A549 (cell line): Measurements from ENCODE around the gene SLITRK6.

Source experiments
- ATOH8 ChIP-seq: fragments of 250-450 bp; sonication (Bioruptor Pico); IDR thresholded peaks from 2 replicates; pipeline ENCODE4 v1.5.0; 2020; ENCODE audit warnings: low read depth, mild to moderate bottlenecking, moderate library complexity
- CHD2 ChIP-seq: fragments of 150-350 bp; IDR thresholded peaks from 2 replicates; pipeline ENCODE4 v1.6.1; 2014; ENCODE audit warnings: low read length; ENCODE audit not compliant: partially characterized antibody
- CTCF ChIP-seq: fragments of >200 bp; sonication (Bioruptor Twin); formaldehyde crosslinking; IDR thresholded peaks from 3 replicates; pipeline ENCODE4 v1.5.1; 2016
- EP300 ChIP-seq, 2 experiments: fragments of >200 bp; sonication (Bioruptor Twin); formaldehyde crosslinking; IDR thresholded peaks; 2 replicates in 1 of 2; 3 replicates in 1 of 2; pipeline ENCODE4 v1.6.1; 2016 to 2017
- NPAS2 ChIP-seq: fragments of 250-450 bp; sonication (Bioruptor Pico); IDR thresholded peaks from 2 replicates; pipeline ENCODE4 v1.8.0; 2022; ENCODE audit warnings: mild to moderate bottlenecking, moderate library complexity, borderline replicate concordance
- POLR2A ChIP-seq: IDR thresholded peaks from 2 replicates; pipeline ENCODE4 v1.6.1; 2012; ENCODE audit warnings: mild to moderate bottlenecking, low read length
- REST ChIP-seq: fragments of 200-600 bp; sonication (generic); IDR thresholded peaks from 2 replicates; pipeline ENCODE4 v1.6.1; 2016; ENCODE audit warnings: antibody characterized with exemption, mild to moderate bottlenecking, moderate library complexity
- USF2 ChIP-seq: fragments of 450-650 bp; IDR thresholded peaks from 2 replicates; pipeline ENCODE4 v1.6.1; 2014; ENCODE audit warnings: antibody characterized with exemption

GRCh38 chr13:85785205-85785604 is 14.0 kb downstream of the SLITRK6 start:
- no peak for TF ChIP-seq ATOH8 (CRISPR knock-in tag)
- no peak for TF ChIP-seq CTCF
- TF ChIP-seq NPAS2 (CRISPR knock-in tag), result no peak
- no peak for TF ChIP-seq CHD2
- no peak for TF ChIP-seq EP300 (IDR thresholded peaks at IDR 0.05)
- TF ChIP-seq REST, result no peak
- TF ChIP-seq POLR2A, result no peak
- no peak for TF ChIP-seq USF2
